ENCODE results near the gene PSKH1.

PSKH1 gene

GRCh38 chr16:67930191-67930590 lies 37.1 kb downstream of the PSKH1 start:
- H3K9me3 ChIP-seq (ENCODE audit: low read length), result no peaks in the 10 kb centered on the region
- H3K27ac ChIP-seq (ENCODE audit: low read depth, low read length), result no peak overlapping the region
- H3K9ac ChIP-seq (ENCODE audit: low read length), result no peak overlapping the region
- no peaks in the 10 kb centered on the region for H3K27me3 ChIP-seq (ENCODE audit: control insufficient read depth in 1 of 2, insufficient read depth in 2 of 2, low read length in 2 of 2)
- H3K4me1 ChIP-seq (ENCODE audit: insufficient read depth, low read length), result peaks cover 10% of the 10 kb centered on the region
- H3K4me3 ChIP-seq (ENCODE audit: low read depth in 1 of 2, low read length in 2 of 2), result no peak overlapping the region
- peaks cover 27% of the 10 kb centered on the region for H3K36me3 ChIP-seq (ENCODE audit: insufficient read depth, low read length)

GRCh38 chr16:67930678-67931211 lies 37.7 kb downstream of the PSKH1 start:
- H3K36me3 ChIP-seq (ENCODE audit: insufficient read depth, low read length), result peaks cover 27% of the 10 kb centered on the region
- no peak overlapping the region for H3K4me3 ChIP-seq (ENCODE audit: low read depth in 1 of 2, low read length in 2 of 2)
- no peaks in the 10 kb centered on the region for H3K9me3 ChIP-seq (ENCODE audit: low read length)
- peaks cover 13% of the 10 kb centered on the region for H3K4me1 ChIP-seq (ENCODE audit: insufficient read depth, low read length)
- H3K9ac ChIP-seq (ENCODE audit: low read length), result no peak overlapping the region
- no peak overlapping the region for H3K27ac ChIP-seq (ENCODE audit: low read depth, low read length)
- no peaks in the 10 kb centered on the region for H3K27me3 ChIP-seq (ENCODE audit: control insufficient read depth in 1 of 2, insufficient read depth in 2 of 2, low read length in 2 of 2)

GRCh38 chr16:67931712-67932461 lies 38.8 kb downstream of the PSKH1 start, which contains the start of gene CTRL:
Gene CTRL (minus strand): TSS chr16:67931862. CDS start chr16:67931852, 10 bp downstream.
- peaks cover 14% of the 10 kb centered on the region for H3K4me1 ChIP-seq (ENCODE audit: insufficient read depth, low read length)
- H3K36me3 ChIP-seq (ENCODE audit: insufficient read depth, low read length), result peaks cover 26% of the 10 kb centered on the region
- H3K4me3 ChIP-seq (ENCODE audit: low read depth in 1 of 2, low read length in 2 of 2), result no peak within 1 kb of the TSS
- H3K27me3 ChIP-seq (ENCODE audit: control insufficient read depth in 1 of 2, insufficient read depth in 2 of 2, low read length in 2 of 2), result no peaks in the 10 kb centered on the region
- H3K27ac ChIP-seq (ENCODE audit: low read depth, low read length), result no peak within 1 kb of the TSS
- H3K9ac ChIP-seq (ENCODE audit: low read length), result no peak within 1 kb of the TSS
- no peaks in the 10 kb centered on the region for H3K9me3 ChIP-seq (ENCODE audit: low read length)

- H3K9me3 ChIP-seq (ENCODE audit: low read length), result no peaks in the 10 kb centered on the region
- H3K4me3 ChIP-seq (ENCODE audit: low read depth in 1 of 2, low read length in 2 of 2), result no peak overlapping the region
- H3K36me3 ChIP-seq (ENCODE audit: insufficient read depth, low read length), result peaks cover 20% of the 10 kb centered on the region
- H3K27ac ChIP-seq (ENCODE audit: low read depth, low read length), result no peak overlapping the region
- peaks cover 20% of the 10 kb centered on the region for H3K4me1 ChIP-seq (ENCODE audit: insufficient read depth, low read length)
- H3K9ac ChIP-seq (ENCODE audit: low read length), result no peak overlapping the region
- H3K27me3 ChIP-seq (ENCODE audit: control insufficient read depth in 1 of 2, insufficient read depth in 2 of 2, low read length in 2 of 2), result no peaks in the 10 kb centered on the region
These were observed 39.4 kb downstream of the PSKH1 start for GRCh38 chr16:67932462-67932840.

- peaks cover 7% of the 10 kb centered on the region for H3K36me3 ChIP-seq (ENCODE audit: insufficient read depth, low read length)
- H3K27me3 ChIP-seq (ENCODE audit: control insufficient read depth in 1 of 2, insufficient read depth in 2 of 2, low read length in 2 of 2), result no peaks in the 10 kb centered on the region
- peaks cover 21% of the 10 kb centered on the region for H3K4me1 ChIP-seq (ENCODE audit: insufficient read depth, low read length)
- no peak overlapping the region for H3K4me3 ChIP-seq (ENCODE audit: low read depth in 1 of 2, low read length in 2 of 2)
- no peak overlapping the region for H3K27ac ChIP-seq (ENCODE audit: low read depth, low read length)
- H3K9me3 ChIP-seq (ENCODE audit: low read length), result no peaks in the 10 kb centered on the region
- no peak overlapping the region for H3K9ac ChIP-seq (ENCODE audit: low read length)
These were observed 40.8 kb downstream of the PSKH1 start for GRCh38 chr16:67933805-67934204.

GRCh38 chr16:67934306-67935100 lies 41.4 kb downstream of the PSKH1 start:
- Histone ChIP-seq H3K9me3 (ENCODE audit: low read length) (no peaks in the 10 kb centered on the region), H3K4me3 (ENCODE audit: low read depth in 1 of 2, low read length in 2 of 2) (peak overlapping the region; percentile 67 to 93), H3K4me1 (ENCODE audit: insufficient read depth, low read length) (peaks cover 21% of the 10 kb centered on the region), H3K27ac (ENCODE audit: low read depth, low read length) (peak overlapping the region; percentile 98), H3K36me3 (ENCODE audit: insufficient read depth, low read length) (peaks cover 7% of the 10 kb centered on the region), H3K27me3 (ENCODE audit: control insufficient read depth in 1 of 2, insufficient read depth in 2 of 2, low read length in 2 of 2) (no peaks in the 10 kb centered on the region), H3K9ac (ENCODE audit: low read length) (peak overlapping the region; percentile 66)

GRCh38 chr16:67935101-67935401 lies 42.0 kb downstream of the PSKH1 start:
- Histone ChIP-seq H3K9me3 (ENCODE audit: low read length) (no peaks in the 10 kb centered on the region), H3K36me3 (ENCODE audit: insufficient read depth, low read length) (peaks cover 13% of the 10 kb centered on the region), H3K27me3 (ENCODE audit: control insufficient read depth in 1 of 2, insufficient read depth in 2 of 2, low read length in 2 of 2) (no peaks in the 10 kb centered on the region), H3K4me1 (ENCODE audit: insufficient read depth, low read length) (peaks cover 21% of the 10 kb centered on the region), H3K27ac (ENCODE audit: low read depth, low read length) (peak overlapping the region; percentile 98), H3K4me3 (ENCODE audit: low read depth in 1 of 2, low read length in 2 of 2) (peak overlapping the region; percentile 67 to 93), H3K9ac (ENCODE audit: low read length) (peak overlapping the region; percentile 66)

GRCh38 chr16:67935402-67936123 lies 42.5 kb downstream of the PSKH1 start:
- peak overlapping the region; percentile 92 for H3K9ac ChIP-seq (ENCODE audit: low read length)
- peak overlapping the region; percentile 98 for H3K27ac ChIP-seq (ENCODE audit: low read depth, low read length)
- H3K36me3 ChIP-seq (ENCODE audit: insufficient read depth, low read length), result peaks cover 17% of the 10 kb centered on the region
- H3K4me1 ChIP-seq (ENCODE audit: insufficient read depth, low read length), result peaks cover 21% of the 10 kb centered on the region
- H3K4me3 ChIP-seq (ENCODE audit: low read depth in 1 of 2, low read length in 2 of 2), result peak overlapping the region; percentile 67 to 93
- H3K9me3 ChIP-seq (ENCODE audit: low read length), result no peaks in the 10 kb centered on the region
- no peaks in the 10 kb centered on the region for H3K27me3 ChIP-seq (ENCODE audit: control insufficient read depth in 1 of 2, insufficient read depth in 2 of 2, low read length in 2 of 2)

GRCh38 chr16:67936124-67936879 lies 43.2 kb downstream of the PSKH1 start, which contains the start of gene PSMB10:
Gene PSMB10 (minus strand): TSS chr16:67936850. CDS start chr16:67936749, 101 bp downstream.
- H3K36me3 ChIP-seq (ENCODE audit: insufficient read depth, low read length), result peaks cover 17% of the 10 kb centered on the region
- peaks cover 21% of the 10 kb centered on the region for H3K4me1 ChIP-seq (ENCODE audit: insufficient read depth, low read length)

GRCh38 chr16:67936880-67937605 lies 44.0 kb downstream of the PSKH1 start:
- H3K27me3 ChIP-seq (ENCODE audit: control insufficient read depth in 1 of 2, insufficient read depth in 2 of 2, low read length in 2 of 2), result no peaks in the 10 kb centered on the region
- peaks cover 21% of the 10 kb centered on the region for H3K4me1 ChIP-seq (ENCODE audit: insufficient read depth, low read length)
- no peaks in the 10 kb centered on the region for H3K9me3 ChIP-seq (ENCODE audit: low read length)
- H3K27ac ChIP-seq (ENCODE audit: low read depth, low read length), result peak overlapping the region; percentile 98
- peak overlapping the region; percentile 67 to 93 for H3K4me3 ChIP-seq (ENCODE audit: low read depth in 1 of 2, low read length in 2 of 2)
- H3K9ac ChIP-seq (ENCODE audit: low read length), result peak overlapping the region; percentile 92
- H3K36me3 ChIP-seq (ENCODE audit: insufficient read depth, low read length), result peaks cover 17% of the 10 kb centered on the region

More at GRCh38 chr16:67936124-67936879, 43.2 kb downstream of the PSKH1 start, which contains the start of gene PSMB10:
- Histone ChIP-seq H3K27me3 (ENCODE audit: control insufficient read depth in 1 of 2, insufficient read depth in 2 of 2, low read length in 2 of 2) (no peaks in the 10 kb centered on the region), H3K4me3 (ENCODE audit: low read depth in 1 of 2, low read length in 2 of 2) (peak within 1 kb of the TSS; percentile 67 to 93), H3K27ac (ENCODE audit: low read depth, low read length) (peak within 1 kb of the TSS; percentile 98), H3K9me3 (ENCODE audit: low read length) (no peaks in the 10 kb centered on the region), H3K9ac (ENCODE audit: low read length) (peak within 1 kb of the TSS; percentile 92)

Measured in muscle layer of colon (tissue), 2 donors.